ENCODE results near the gene PPID.

Gene PPID

GRCh38 chr4:158671915-158672806 is 51.0 kb downstream of the PPID start, which contains the start of gene ETFDH:
TSS of gene ETFDH (plus strand) at chr4:158672296. CDS start at chr4:158672457, 161 bp downstream.
- Histone ChIP-seq H3F3A (ENCODE audit: insufficient read depth, low read length) (peaks cover 22% of the 10 kb centered on the region), H3K27me3 (replicated peaks; ENCODE audit: insufficient read depth, low read length) (no peaks in the 10 kb centered on the region), H3K9ac (ENCODE audit: low read length) (peak within 1 kb of the TSS; percentile 85), H3K36me3 (replicated peaks; ENCODE audit: insufficient read depth, low read length) (no peaks in the 10 kb centered on the region; the same call in 1 of the 2 replicates), H3K4me3 (ENCODE audit: low read length) (peak within 1 kb of the TSS; percentile 88), H3K9me3 (replicated peaks; ENCODE audit: insufficient read depth, low read length) (no peaks in the 10 kb centered on the region), H3K79me2 (ENCODE audit: low read length) (peaks cover 55% of the 10 kb centered on the region), H2AFZ (ENCODE audit: low read length) (peak within 1 kb of the TSS; percentile 91), H3K9me2 (replicated peaks; ENCODE audit: insufficient read depth, low read length) (no peaks in the 10 kb centered on the region), H4K20me1 (ENCODE audit: insufficient read depth, low read length) (no peaks in the 10 kb centered on the region; the same call in 1 of the 2 replicates), H3K4me1 (ENCODE audit: low read length) (0 out of 2 replicates have a peak, but pooled peaks cover 9% of the 10 kb centered on the region), H3K4me2 (ENCODE audit: low read depth, low read length) (peak within 1 kb of the TSS; percentile 92), H3K27ac (ENCODE audit: low read length) (peak within 1 kb of the TSS; percentile 90)
- DNase-seq, result peak; percentile 99
- TF ChIP-seq, protein P1, sequence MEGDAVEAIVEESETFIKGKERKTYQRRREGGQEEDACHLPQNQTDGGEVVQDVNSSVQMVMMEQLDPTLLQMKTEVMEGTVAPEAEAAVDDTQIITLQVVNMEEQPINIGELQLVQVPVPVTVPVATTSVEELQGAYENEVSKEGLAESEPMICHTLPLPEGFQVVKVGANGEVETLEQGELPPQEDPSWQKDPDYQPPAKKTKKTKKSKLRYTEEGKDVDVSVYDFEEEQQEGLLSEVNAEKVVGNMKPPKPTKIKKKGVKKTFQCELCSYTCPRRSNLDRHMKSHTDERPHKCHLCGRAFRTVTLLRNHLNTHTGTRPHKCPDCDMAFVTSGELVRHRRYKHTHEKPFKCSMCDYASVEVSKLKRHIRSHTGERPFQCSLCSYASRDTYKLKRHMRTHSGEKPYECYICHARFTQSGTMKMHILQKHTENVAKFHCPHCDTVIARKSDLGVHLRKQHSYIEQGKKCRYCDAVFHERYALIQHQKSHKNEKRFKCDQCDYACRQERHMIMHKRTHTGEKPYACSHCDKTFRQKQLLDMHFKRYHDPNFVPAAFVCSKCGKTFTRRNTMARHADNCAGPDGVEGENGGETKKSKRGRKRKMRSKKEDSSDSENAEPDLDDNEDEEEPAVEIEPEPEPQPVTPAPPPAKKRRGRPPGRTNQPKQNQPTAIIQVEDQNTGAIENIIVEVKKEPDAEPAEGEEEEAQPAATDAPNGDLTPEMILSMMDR (IDR thresholded peaks at IDR 0.05; ENCODE audit: low read length), result peak; percentile 75
- TF ChIP-seq EZH2 (optimal IDR thresholded peaks at IDR 0.05; ENCODE audit: low read depth, low read length) (no peak), EZH2phosphoT487 (IDR thresholded peaks at IDR 0.05; ENCODE audit: low read length) (no peak)

DNA sequence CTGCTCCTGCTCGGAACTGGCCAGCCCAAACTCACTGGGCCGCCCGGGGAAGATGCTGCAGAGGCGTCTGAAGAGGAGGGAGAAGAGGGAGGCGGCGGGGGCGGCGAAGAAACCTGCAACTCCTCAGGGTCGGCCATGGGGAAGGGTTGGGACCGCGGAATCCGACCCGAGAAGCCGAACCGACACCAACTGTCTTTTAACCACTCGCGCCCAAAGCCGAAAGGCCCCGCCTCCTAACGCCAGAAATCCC is 51.6 kb downstream of the PPID start, which contains the start of gene C4orf46:
TSS of gene C4orf46 (minus strand) at position 223 of the 250 bp plus-strand sequence. CDS start at position 137, 86 bp downstream.
- peak within 1 kb of the TSS; percentile 85 for H3K9ac ChIP-seq (ENCODE audit: low read length)
- H2AFZ ChIP-seq (ENCODE audit: low read length), result peak within 1 kb of the TSS; percentile 91
- no peaks in the 10 kb centered on the region for H3K9me3 ChIP-seq (replicated peaks; ENCODE audit: insufficient read depth, low read length)
- H3K79me2 ChIP-seq (ENCODE audit: low read length), result peaks cover 61% of the 10 kb centered on the region
- no peaks in the 10 kb centered on the region; the same call in 1 of the 2 replicates for H4K20me1 ChIP-seq (ENCODE audit: insufficient read depth, low read length)
- no peaks in the 10 kb centered on the region; the same call in 1 of the 2 replicates for H3K36me3 ChIP-seq (replicated peaks; ENCODE audit: insufficient read depth, low read length)
- H3F3A ChIP-seq (ENCODE audit: insufficient read depth, low read length), result peaks cover 22% of the 10 kb centered on the region
- no peak for DNase-seq
- H3K9me2 ChIP-seq (replicated peaks; ENCODE audit: insufficient read depth, low read length), result no peaks in the 10 kb centered on the region
- TF ChIP-seq EZH2phosphoT487 (IDR thresholded peaks at IDR 0.05; ENCODE audit: low read length) (no peak), EZH2 (optimal IDR thresholded peaks at IDR 0.05; ENCODE audit: low read depth, low read length) (no peak)
- TF ChIP-seq, protein P1 (IDR thresholded peaks at IDR 0.05; ENCODE audit: low read length), result no peak
- H3K4me1 ChIP-seq (ENCODE audit: low read length), result 0 out of 2 replicates have a peak, but pooled peaks cover 9% of the 10 kb centered on the region
- peak within 1 kb of the TSS; percentile 90 for H3K27ac ChIP-seq (ENCODE audit: low read length)
- H3K27me3 ChIP-seq (replicated peaks; ENCODE audit: insufficient read depth, low read length), result no peaks in the 10 kb centered on the region
- H3K4me2 ChIP-seq (ENCODE audit: low read depth, low read length), result peak within 1 kb of the TSS; percentile 92
- H3K4me3 ChIP-seq (ENCODE audit: low read length), result peak within 1 kb of the TSS; percentile 88

- H3K4me2 ChIP-seq (ENCODE audit: low read depth, low read length), result peak overlapping the region; percentile 68
- DNase-seq, result peak; percentile 70
- H3K9ac ChIP-seq (ENCODE audit: low read length), result peak overlapping the region; percentile 85
- TF ChIP-seq, protein P1 (IDR thresholded peaks at IDR 0.05; ENCODE audit: low read length), result no peak
- no peak for TF ChIP-seq EZH2 (optimal IDR thresholded peaks at IDR 0.05; ENCODE audit: low read depth, low read length)
- TF ChIP-seq EZH2phosphoT487 (IDR thresholded peaks at IDR 0.05; ENCODE audit: low read length), result no peak
- H3K27ac ChIP-seq (ENCODE audit: low read length), result peak overlapping the region; percentile 90
- no peaks in the 10 kb centered on the region for H3K9me3 ChIP-seq (replicated peaks; ENCODE audit: insufficient read depth, low read length)
- H3K36me3 ChIP-seq (replicated peaks; ENCODE audit: insufficient read depth, low read length), result no peaks in the 10 kb centered on the region; the same call in 1 of the 2 replicates
- 0 out of 2 replicates have a peak, but pooled peaks cover 9% of the 10 kb centered on the region for H3K4me1 ChIP-seq (ENCODE audit: low read length)
- peaks cover 22% of the 10 kb centered on the region for H3F3A ChIP-seq (ENCODE audit: insufficient read depth, low read length)
- no peaks in the 10 kb centered on the region for H3K27me3 ChIP-seq (replicated peaks; ENCODE audit: insufficient read depth, low read length)
- peaks cover 62% of the 10 kb centered on the region for H3K79me2 ChIP-seq (ENCODE audit: low read length)
- H4K20me1 ChIP-seq (ENCODE audit: insufficient read depth, low read length), result no peaks in the 10 kb centered on the region; the same call in 1 of the 2 replicates
- H3K9me2 ChIP-seq (replicated peaks; ENCODE audit: insufficient read depth, low read length), result no peaks in the 10 kb centered on the region
- peak overlapping the region; percentile 88 for H2AFZ ChIP-seq (ENCODE audit: low read length)
- H3K4me3 ChIP-seq (ENCODE audit: low read length), result peak overlapping the region; percentile 88
Observed at GRCh38 chr4:158670975-158671664, 52.1 kb downstream of the PPID start.
